IMR-90 (cell line): ENCODE measurements around the gene BUD23. TPM values are rescaled to one million over a fixed set of nuclear protein-coding genes. Genes with fewer than 3 reads are reported as not detected.

ENCODE experiments used
- BHLHE40 ChIP-seq: fragments of 150-350 bp; IDR thresholded peaks from 2 replicates; pipeline ENCODE4 v1.6.1; 2016; ENCODE audit warnings: mild to moderate bottlenecking, low read depth, low read length
- NFE2L2 ChIP-seq: fragments of 150-350 bp; IDR thresholded peaks from 2 replicates; pipeline ENCODE4 v1.6.1; 2016; ENCODE audit warnings: low read depth, mild to moderate bottlenecking, low read length
- POLR2A ChIP-seq: IDR thresholded peaks from 2 replicates; pipeline ENCODE4 v1.6.1; 2012; ENCODE audit warnings: mild to moderate bottlenecking, low read depth, low read length
- RAD21 ChIP-seq: IDR thresholded peaks from 2 replicates; pipeline ENCODE4 v1.6.1; 2012; ENCODE audit warnings: low read length, improper control_type of control experiment
- polyA plus RNA-seq, 3 experiments: library from polyadenylated mRNA; depleted of rRNA; stranded (reverse); fragments of >200 nt; gene quantifications; 2 replicates each; pipeline ENCODE4 v1.2.3, GENCODE V29; 2012; ENCODE audit warnings: low replicate concordance in 1 of 3
- total RNA-seq: library from RNA; depleted of rRNA; stranded (reverse); fragments of >200 nt; gene quantifications from 2 replicates; pipeline ENCODE4 v1.2.3, GENCODE V29; 2012

Gene BUD23
- total and polyA plus RNA-seq, 2 of the 4 experiments (the other 2 are of a cell fraction): 35.7 to 65.2 TPM

- TF ChIP-seq BHLHE40 (no peak; the same call in 1 of the 2 replicates), POLR2A (no peak), NFE2L2 (no peak), RAD21 (peak; percentile 66)
These were observed 15.9 kb upstream of the BUD23 start, which contains the start of gene VPS37D (continued) for GRCh38 chr7:73667344-73668102.
